Peyer's patch (tissue), 4 donors: ENCODE data around the gene VSIG10.
A peak's percentile ranks its signal among the peaks of the same experiment; 100 is the strongest.

Experiments
- POLR2A ChIP-seq, 2 donors: fragments of 450-650 bp; IDR thresholded peaks; one replicate each; pipeline ENCODE4 v1.5.1; 2017; ENCODE audit warnings: antibody characterized with exemption in 2 of 2, mild to moderate bottlenecking in 2 of 2, moderate library complexity in 2 of 2
- TF ChIP-seq, protein P1 (sequence below), 6 experiments: fragments of 450-650 bp in 4 of 6; fragments of 200-600 bp in 2 of 6; sonication (generic) in 1 of 6; IDR thresholded peaks; one replicate each; pipeline ENCODE4 v1.5.1; 2017 to 2019; ENCODE audit warnings: antibody characterized with exemption in 6 of 6, mild to moderate bottlenecking in 3 of 6, moderate library complexity in 1 of 6

DNA sequence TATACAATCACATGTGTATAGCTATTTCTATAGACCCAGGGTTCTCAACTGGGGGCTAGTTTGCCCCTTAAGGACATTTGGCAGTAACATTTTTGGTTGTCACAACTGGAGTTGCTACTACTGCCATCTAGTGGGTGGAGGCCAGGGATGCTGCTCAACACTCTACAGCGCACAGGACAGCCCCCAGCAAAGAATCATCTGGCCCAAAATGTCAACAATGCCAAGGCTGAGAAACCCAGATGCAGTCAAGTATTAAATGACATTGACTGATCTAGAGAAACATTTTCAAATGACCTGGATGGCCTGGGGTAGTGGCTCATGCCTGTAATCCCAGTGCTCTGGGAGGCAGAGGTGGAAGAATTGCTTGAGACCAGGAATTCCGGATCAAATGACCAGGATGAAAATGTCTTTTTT lies 48.7 kb downstream of the VSIG10 start:
- TF ChIP-seq, protein P1, sequence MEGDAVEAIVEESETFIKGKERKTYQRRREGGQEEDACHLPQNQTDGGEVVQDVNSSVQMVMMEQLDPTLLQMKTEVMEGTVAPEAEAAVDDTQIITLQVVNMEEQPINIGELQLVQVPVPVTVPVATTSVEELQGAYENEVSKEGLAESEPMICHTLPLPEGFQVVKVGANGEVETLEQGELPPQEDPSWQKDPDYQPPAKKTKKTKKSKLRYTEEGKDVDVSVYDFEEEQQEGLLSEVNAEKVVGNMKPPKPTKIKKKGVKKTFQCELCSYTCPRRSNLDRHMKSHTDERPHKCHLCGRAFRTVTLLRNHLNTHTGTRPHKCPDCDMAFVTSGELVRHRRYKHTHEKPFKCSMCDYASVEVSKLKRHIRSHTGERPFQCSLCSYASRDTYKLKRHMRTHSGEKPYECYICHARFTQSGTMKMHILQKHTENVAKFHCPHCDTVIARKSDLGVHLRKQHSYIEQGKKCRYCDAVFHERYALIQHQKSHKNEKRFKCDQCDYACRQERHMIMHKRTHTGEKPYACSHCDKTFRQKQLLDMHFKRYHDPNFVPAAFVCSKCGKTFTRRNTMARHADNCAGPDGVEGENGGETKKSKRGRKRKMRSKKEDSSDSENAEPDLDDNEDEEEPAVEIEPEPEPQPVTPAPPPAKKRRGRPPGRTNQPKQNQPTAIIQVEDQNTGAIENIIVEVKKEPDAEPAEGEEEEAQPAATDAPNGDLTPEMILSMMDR (IDR thresholded peaks at IDR 0.05) = peak; percentile 16 to 67 (median 56)
- TF ChIP-seq POLR2A (IDR thresholded peaks at IDR 0.05) = no peak
